Measurements from ENCODE around the gene XRCC1.
A peak's percentile ranks its signal among the peaks of the same experiment; 100 is the strongest.

- TF ChIP-seq POLR2A (IDR thresholded peaks at IDR 0.05) = peak in 1 of 2 donors; percentile 32
- TF ChIP-seq CTCF (IDR thresholded peaks at IDR 0.05) = no peak
Observed at GRCh38 chr19:43533546-43534304, 41.6 kb downstream of the XRCC1 start.

Data from heart left ventricle (tissue), 13 donors.